Fibroblast of lung (primary cell): Measurements from ENCODE around the gene MYOT.

ENCODE experiments used
- CTCF ChIP-seq, 2 donors: IDR thresholded peaks in 1 of 2; conservative IDR thresholded peaks in 1 of 2; 1 replicate in 1 of 2; 2 replicates in 1 of 2; pipeline ENCODE4 v1.5.1; 2011 to 2012; ENCODE audit warnings: low read length in 2 of 2, control low read depth in 1 of 2, inconsistent platforms in 1 of 2, low read depth in 1 of 2, mild to moderate bottlenecking in 1 of 2
- EZH2 ChIP-seq: IDR thresholded peaks from 2 replicates; pipeline ENCODE4 v1.5.1; 2012; ENCODE audit warnings: low read length, control low read depth, mild to moderate bottlenecking; ENCODE audit errors: missing control alignments

- TF ChIP-seq CTCF (conservative IDR thresholded peaks at IDR 0.05 in 1 of 2, IDR thresholded peaks at IDR 0.05 in 1 of 2; ENCODE audit: low read depth in 1 of 2, low read length in 2 of 2) (no peak), EZH2 (no peak)
Measured at GRCh38 chr5:137858223-137858916, 9.3 kb upstream of the MYOT start.
